GM19239 (cell line): ENCODE results near the gene IL17D.
A peak's percentile ranks its signal among the peaks of the same experiment; 100 is the strongest.
"Not testable (repeated sequence)": the region's sequence is repeated elsewhere in the genome, so short reads cannot be mapped to it uniquely, and the experiment has no call there.

Source experiments
- DNase-seq: peaks from one replicate; pipeline ENCODE4 v3.0.0; 2011; ENCODE audit warnings: low spot score; ENCODE audit not compliant: insufficient read length
- FAIRE-seq: peaks from 2 replicates; lab custom pipeline; 2011; peaks lifted over from hg19 to GRCh38; lab: Jason Lieb, UNC

The IL17D gene

GRCh38 chr13:20702915-20703779, at the start of gene IL17D:
Gene IL17D, plus strand, starts transcription at chr13:20703699. Its CDS starts 303 bp downstream, at chr13:20704002.
- DNase-seq: peak; percentile 63
- FAIRE-seq: peak; percentile 45

DNA sequence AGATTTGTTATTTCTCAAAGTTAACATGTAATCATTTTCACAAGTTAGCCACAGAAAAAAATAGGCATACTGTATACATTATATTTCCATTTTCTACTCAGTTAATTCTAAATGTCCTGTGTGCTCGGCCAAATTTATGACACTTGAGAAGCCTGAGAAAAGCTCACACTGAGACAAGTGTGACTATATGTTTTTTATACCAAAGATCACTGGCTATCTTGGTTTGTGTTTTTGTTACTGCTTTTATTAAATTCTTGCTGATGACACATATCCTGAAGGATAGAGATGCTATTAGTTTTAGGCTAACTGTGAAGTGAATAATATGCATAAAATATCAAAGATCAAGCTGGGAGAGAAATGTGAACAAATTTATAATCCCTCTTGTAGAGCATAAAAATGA, 49.3 kb upstream of the IL17D start:
- DNase-seq: no peak
- no peak for FAIRE-seq

DNA sequence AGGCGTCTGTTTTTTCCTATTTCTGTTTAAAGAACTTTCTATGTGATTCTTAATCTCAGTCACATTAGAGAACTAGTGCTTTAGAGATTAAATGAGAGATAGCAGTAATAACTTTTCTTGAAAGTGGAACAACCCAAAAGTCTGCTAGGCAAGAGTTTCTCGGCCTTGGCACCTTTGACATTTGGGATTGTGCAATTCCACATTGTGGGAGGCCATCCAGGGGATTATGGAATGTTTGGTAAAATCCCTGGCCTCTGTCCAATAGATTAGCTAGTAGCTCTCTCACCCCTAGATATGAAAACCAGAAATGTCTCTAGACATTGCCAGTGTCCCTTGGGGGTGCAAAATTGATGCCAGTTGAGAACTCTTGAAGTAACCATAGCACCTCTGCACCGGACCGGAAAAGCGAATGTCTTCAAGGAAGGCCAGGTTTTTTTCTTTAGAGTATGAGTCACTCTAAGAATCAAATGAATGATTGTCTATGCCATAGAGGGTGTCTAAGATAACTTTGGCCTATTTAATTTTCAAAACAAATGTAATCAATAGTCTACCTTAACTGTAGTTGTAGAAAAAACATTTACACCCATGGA, 45.0 kb upstream of the IL17D start:
- DNase-seq (no peak), FAIRE-seq (no peak)

DNA sequence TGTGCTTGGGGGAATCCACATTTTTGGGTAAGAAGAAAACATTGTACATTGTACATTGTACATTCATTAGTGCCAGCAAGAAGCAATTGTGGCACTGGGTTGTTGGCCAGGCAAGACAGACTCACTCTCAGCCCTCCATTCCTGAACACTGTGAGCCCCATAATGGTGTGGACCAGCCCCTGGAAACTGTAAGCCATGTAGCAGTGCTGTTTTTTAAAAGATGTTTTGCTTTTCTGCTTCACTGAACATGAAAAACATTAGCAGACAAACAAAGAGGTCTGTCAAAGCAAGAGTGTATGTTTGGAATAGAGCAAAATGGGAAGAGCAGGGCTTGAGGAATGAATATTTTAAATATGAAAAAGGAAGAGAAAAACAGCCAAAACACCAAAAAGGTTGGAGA, 39.1 kb upstream of the IL17D start:
- DNase-seq (no peak), FAIRE-seq (no peak)

DNA sequence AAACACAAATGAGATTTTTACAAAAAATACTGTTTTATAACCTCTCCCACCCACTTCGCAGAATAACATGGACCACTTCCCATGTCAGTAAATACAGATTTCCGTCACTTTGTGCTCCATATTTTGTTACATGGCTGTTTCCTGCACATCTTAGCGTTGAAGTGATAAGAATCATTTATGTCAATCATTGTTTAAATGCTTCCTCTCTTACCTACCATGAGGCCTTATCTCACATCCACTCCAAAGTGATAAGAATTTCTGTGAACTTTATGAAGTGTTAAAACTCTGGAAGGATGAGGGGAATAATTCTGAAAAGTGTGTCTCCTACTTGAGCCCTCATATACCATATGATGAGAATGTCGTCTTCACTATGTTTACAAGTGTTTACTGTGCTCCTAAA, 36.6 kb upstream of the IL17D start:
- DNase-seq (no peak), FAIRE-seq (no peak)

DNA sequence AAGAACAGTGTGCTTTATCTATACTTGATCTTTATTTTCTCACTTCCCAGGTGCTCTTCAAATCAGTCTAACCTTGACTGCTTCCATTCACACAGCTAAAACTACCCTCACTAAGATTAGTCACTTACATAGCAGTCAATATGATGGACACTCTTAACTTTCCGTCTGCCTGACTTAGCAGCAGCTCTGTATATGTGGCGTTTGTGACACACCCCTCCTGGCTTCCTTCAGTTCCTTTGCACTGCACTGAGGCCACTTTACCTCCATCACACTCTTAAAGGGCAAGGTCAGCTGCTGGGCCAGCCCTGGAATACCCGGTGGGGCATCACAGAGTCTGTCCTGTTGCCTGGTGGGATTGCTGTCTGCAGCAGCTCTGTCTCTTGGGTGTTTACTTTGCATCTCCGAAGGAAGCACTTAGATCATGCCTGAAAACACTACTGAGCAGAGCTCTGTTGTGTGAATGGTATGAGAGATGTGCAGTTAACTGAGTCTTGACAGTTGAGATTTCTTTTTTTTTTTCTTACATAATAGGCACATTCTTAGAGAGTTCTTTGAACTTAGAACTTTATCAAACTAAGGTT, 35.6 kb upstream of the IL17D start:
- DNase-seq (no peak), FAIRE-seq (no peak)

- FAIRE-seq: no peak
- no peak for DNase-seq
Observed at GRCh38 chr13:20669162-20669561, 34.3 kb upstream of the IL17D start.

GRCh38 chr13:20671789-20672188, 31.7 kb upstream of the IL17D start:
- peak; percentile 37 for FAIRE-seq
- DNase-seq: no peak

DNA sequence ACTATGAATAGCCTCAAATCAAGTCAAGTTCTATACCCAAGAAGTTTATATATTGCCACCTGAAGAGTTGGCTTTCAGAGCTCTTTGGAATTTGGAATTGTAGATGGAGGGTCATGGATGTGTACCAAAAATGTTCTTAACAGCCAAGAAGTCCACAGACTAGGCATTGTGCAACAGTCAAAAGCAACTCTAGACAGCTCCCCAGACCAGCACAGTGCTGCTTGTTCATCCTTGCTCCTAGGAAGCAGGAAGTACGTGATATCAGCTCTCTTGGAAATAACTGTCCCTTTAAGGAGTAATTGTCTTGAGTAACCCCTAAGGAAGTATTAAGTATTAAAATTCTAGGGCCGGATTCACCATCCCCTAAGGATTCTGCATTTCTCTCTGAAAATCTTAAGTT, 30.7 kb upstream of the IL17D start:
- DNase-seq (no peak), FAIRE-seq (no peak)

DNA sequence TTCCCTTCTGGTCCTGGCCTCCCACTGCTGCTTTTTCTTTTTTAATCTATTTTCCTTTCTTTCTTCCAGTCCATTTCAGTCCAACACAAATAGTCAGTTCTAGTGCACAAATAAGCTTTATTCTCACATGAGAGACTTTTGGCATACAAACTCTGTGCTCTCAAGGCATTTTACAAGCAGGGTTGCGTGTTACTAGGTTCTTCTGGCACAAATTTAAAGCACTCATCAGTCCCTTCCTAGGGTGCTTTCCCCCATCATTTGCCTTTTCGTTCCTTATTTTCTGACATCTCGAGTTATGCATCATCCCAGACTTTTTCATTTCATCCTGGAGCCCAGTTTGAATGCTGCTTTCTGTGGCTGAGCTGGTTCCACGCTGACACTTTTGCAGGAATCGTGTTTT, 29.8 kb upstream of the IL17D start:
- no peak for FAIRE-seq

GRCh38 chr13:20676213-20676612, 27.3 kb upstream of the IL17D start:
- FAIRE-seq (no peak), DNase-seq (no peak)

More for the DNA sequence above, 29.8 kb upstream of the IL17D start:
- no peak for DNase-seq

GRCh38 chr13:20678606-20679005, 24.9 kb upstream of the IL17D start:
- not testable (repeated sequence) for FAIRE-seq, DNase-seq

DNA sequence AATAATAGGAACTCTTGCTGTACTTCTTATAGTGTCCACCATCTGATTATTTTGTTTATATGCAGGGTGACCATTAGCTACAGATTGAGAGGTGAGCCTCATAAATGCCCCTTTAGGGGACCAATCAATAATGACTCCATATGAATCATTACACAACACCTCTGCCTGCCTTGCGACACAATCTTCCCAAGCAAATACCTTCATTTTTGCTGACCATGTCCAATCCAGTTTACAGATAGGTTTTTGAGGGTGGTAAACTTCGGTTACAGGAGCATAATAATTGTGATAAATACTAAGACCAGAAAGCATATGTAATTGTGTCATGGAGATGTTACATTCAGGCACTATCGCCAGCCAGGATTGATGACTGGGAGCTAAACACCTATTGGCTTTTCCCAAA, 23.6 kb upstream of the IL17D start:
- no peak for FAIRE-seq

DNA sequence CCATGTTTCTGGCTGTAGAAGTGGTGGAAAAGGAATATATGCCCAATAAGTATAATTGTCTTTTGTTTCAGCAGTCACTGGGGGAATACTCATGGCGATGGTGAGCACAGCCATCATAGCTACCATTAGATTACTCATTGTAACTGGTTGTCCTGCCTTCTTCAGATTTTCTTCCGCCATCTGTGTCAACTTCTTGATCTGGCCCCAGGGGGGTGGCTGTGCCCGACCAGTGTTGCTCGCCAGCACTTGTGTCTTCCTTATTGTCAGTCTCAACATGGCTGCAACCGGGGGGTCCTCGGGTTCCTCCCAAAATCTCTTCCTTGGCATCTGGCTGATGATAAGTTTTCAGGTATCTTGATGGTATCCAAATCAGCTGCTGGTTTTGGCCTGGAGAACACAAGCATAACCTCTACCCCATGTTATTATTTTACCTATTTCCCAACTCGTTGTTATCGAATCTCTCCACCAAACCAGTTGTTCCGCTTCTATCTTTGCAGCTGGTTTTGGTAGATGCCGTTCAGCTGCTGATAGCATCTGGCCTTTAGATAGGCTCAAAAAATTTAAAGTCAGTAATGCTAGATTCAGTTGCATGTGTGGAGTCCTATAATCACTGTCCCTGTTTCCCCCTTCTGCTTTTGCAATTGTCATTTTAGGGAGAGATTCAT, 23.0 kb upstream of the IL17D start:
- DNase-seq: no peak
- no peak for FAIRE-seq

More for the DNA sequence above, 23.6 kb upstream of the IL17D start:
- no peak for DNase-seq

DNA sequence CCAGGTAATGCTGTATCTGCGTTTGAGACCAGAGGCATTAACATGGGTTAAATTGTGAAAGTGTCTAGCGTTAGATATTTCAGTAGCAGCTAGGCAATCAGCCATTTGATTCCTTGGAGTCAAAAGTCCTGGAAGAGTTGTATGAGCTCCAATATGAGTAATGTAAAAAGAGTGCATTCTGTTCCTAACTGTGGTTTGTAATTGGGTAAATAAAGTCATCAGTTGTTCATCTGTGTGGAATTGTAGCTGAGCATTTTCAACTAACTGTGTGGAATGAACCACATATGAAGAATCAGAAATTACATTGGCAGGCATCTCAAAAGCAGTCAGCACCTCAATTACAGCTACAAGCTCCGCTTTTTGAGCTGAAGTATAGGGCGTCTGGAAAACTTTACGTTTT, 22.0 kb upstream of the IL17D start:
- not testable (repeated sequence) for FAIRE-seq, DNase-seq

DNA sequence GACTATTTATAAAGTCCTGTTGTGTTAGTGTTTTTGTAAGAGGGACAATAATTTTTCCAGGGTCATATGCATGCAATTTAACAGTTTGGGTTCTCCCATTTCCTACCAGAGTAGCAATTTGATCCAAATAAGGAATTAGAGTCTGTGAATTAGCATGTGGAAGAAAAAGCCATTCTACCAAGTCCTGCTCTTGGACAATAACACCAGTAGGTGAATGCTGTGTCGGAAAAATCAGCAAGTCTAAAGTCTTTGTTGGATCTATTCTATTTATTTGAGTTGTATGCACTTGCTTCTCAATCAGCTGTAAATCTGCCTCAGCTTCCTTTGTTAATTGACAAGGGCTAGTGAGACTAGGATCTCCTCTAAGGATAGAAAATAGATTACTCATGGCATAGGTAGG, 21.4 kb upstream of the IL17D start:
- DNase-seq: no peak
- FAIRE-seq: no peak

DNA sequence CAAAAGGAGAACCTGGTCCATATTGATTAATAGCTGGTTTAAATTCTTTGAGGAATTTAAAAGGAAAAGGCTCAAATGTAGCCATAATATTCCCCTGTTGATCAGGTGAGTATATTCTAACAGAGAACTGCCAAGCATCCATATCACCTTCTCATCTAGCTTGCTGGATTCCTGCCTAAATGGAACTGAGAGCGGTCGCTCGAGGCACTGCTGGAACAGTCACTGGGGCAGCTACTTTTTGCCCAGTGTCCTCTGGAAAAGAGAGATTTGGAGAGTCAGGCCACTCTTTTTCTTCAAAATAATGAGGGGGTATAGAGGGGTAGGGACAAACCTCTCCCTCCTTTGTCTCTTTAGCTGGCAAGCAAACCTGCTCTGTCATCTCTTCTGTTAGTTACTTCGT, 19.5 kb upstream of the IL17D start:
- DNase-seq: no peak
- FAIRE-seq: no peak

GRCh38 chr13:20684546-20684945, 19.0 kb upstream of the IL17D start:
- no peak for FAIRE-seq

GRCh38 chr13:20685092-20685491, 18.4 kb upstream of the IL17D start:
- DNase-seq (no peak), FAIRE-seq (no peak)

More at GRCh38 chr13:20684546-20684945, 19.0 kb upstream of the IL17D start:
- DNase-seq: no peak

DNA sequence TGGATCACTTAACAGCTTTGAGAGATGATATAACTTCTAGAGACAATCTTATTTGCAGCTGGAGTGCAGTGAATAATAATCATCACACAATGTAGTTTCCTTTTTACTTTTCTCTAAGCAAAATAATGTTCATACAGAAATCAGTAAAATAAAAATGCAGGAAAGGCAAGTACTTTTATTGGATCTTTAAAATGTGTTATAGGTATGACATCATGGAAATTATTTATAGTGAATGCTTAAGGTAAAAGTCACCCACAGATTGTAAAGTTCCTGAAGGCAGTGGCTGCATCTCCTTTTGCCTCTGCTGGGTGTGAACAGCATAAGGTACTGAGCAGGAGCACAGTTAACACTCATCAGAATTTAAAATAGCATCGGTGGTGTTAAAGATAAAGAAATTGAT, 17.3 kb upstream of the IL17D start:
- no peak for FAIRE-seq
- no peak for DNase-seq
